Smooth muscle cell (in vitro differentiated cells): ENCODE results near the gene KIF18A. TPM values are rescaled to one million over a fixed set of nuclear protein-coding genes. Genes with fewer than 3 reads are reported as not detected.
A peak's percentile ranks its signal among the peaks of the same experiment; 100 is the strongest.

Experiments
- DNase-seq: peaks from one replicate; lab custom pipeline; 2025; ENCODE audit not compliant: unreplicated experiment; lab: John Stamatoyannopoulos, UW
- H2AFZ ChIP-seq: fragments of 200-600 bp; sonication (generic); 2 replicates; pipeline ENCODE4 v1.6.0; 2016; ENCODE audit warnings: antibody characterized with exemption, low read depth, mild to moderate bottlenecking
- H3F3A ChIP-seq: fragments of 200-600 bp; sonication (generic); 2 replicates; pipeline ENCODE4 v1.6.0; 2017; ENCODE audit warnings: antibody characterized with exemption, low read depth
- H3K27ac ChIP-seq: fragments of 200-600 bp; sonication (generic); 2 replicates; pipeline ENCODE4 v1.5.1; 2016; ENCODE audit warnings: low read depth, mild to moderate bottlenecking
- H3K27me3 ChIP-seq: fragments of 200-600 bp; sonication (generic); 2 replicates; pipeline ENCODE4 v1.6.1; 2016; ENCODE audit warnings: low read depth, mild to moderate bottlenecking
- H3K36me3 ChIP-seq: fragments of 200-600 bp; sonication (generic); 2 replicates; pipeline ENCODE4 v1.5.1; 2016; ENCODE audit warnings: low read depth
- H3K4me1 ChIP-seq: fragments of 200-600 bp; sonication (generic); 2 replicates; pipeline ENCODE4 v1.5.1; 2016; ENCODE audit warnings: low read depth
- H3K4me2 ChIP-seq: fragments of 200-600 bp; sonication (generic); 2 replicates; pipeline ENCODE4 v1.6.0; 2016; ENCODE audit warnings: mild to moderate bottlenecking
- H3K4me3 ChIP-seq: fragments of 200-600 bp; sonication (generic); 2 replicates; pipeline ENCODE4 v1.5.1; 2016; ENCODE audit warnings: mild to moderate bottlenecking
- H3K79me2 ChIP-seq: fragments of 200-600 bp; sonication (generic); 2 replicates; pipeline ENCODE4 v1.6.0; 2016; ENCODE audit warnings: low read depth, mild to moderate bottlenecking
- H3K9ac ChIP-seq: fragments of 200-600 bp; sonication (generic); 2 replicates; pipeline ENCODE4 v1.6.0; 2016; ENCODE audit warnings: low read depth
- H3K9me3 ChIP-seq: fragments of 200-600 bp; sonication (generic); replicated peaks from 2 replicates; pipeline ENCODE4 v1.5.1; 2016; ENCODE audit warnings: low read depth
- H4K20me1 ChIP-seq: fragments of 200-600 bp; sonication (generic); 2 replicates; pipeline ENCODE4 v1.6.0; 2016; ENCODE audit warnings: low read depth
- WGBS: methylation state at CpG from one replicate; pipeline ENCODE4 v1.1.7; 2016; ENCODE audit warnings: low lambda C conversion rate; 5-methylcytosine and 5-hydroxymethylcytosine counted together
- polyA plus RNA-seq: library from polyadenylated mRNA; unstranded; fragments of >200 nt; fragmentation: Nextera tagmentation; extraction: Ambion mirVana; gene quantifications from 2 replicates; pipeline ENCODE4 v1.2.1, GENCODE V29; 2016
- total RNA-seq: library from RNA; depleted of rRNA; stranded (reverse); fragments of >200 nt; gene quantifications from 2 replicates; pipeline ENCODE4 v1.2.3, GENCODE V29; 2014
- TF ChIP-seq, protein P1 (sequence below): fragments of 200-600 bp; sonication (generic); IDR thresholded peaks from 2 replicates; pipeline ENCODE4 v1.5.1; 2017; ENCODE audit warnings: borderline replicate concordance, mild to moderate bottlenecking, antibody characterized with exemption; ENCODE audit not compliant: insufficient read depth, poor library complexity, severe bottlenecking

Gene KIF18A
- total and polyA plus RNA-seq, 2 experiments from 2014 or later, result 2.2 to 6.7 TPM

DNA sequence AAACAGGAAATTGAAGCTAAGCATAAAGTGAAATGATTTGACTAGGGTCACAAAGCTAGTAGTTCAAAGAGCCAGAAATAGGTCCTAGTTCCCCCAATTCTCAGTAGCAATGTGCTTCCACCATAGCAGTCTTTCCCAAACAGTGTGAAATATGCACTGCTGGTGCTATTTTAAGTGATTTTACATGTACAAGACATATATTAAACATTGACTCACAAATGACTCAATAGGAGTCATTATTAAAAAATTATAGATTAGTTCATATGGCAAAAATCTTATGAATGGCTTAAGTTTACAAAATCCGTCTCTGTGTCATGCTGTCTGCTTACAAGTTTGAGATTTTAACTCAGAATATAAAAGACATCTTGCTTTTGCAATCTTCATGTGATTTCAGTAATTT lies 21.4 kb downstream of the KIF18A start:
- no peak overlapping the region for H2AFZ ChIP-seq
- TF ChIP-seq, protein P1, sequence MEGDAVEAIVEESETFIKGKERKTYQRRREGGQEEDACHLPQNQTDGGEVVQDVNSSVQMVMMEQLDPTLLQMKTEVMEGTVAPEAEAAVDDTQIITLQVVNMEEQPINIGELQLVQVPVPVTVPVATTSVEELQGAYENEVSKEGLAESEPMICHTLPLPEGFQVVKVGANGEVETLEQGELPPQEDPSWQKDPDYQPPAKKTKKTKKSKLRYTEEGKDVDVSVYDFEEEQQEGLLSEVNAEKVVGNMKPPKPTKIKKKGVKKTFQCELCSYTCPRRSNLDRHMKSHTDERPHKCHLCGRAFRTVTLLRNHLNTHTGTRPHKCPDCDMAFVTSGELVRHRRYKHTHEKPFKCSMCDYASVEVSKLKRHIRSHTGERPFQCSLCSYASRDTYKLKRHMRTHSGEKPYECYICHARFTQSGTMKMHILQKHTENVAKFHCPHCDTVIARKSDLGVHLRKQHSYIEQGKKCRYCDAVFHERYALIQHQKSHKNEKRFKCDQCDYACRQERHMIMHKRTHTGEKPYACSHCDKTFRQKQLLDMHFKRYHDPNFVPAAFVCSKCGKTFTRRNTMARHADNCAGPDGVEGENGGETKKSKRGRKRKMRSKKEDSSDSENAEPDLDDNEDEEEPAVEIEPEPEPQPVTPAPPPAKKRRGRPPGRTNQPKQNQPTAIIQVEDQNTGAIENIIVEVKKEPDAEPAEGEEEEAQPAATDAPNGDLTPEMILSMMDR, result no peak
- H4K20me1 ChIP-seq, result no peaks in the 10 kb centered on the region
- H3K4me1 ChIP-seq, result no peaks in the 10 kb centered on the region
- DNase-seq, result no peak
- no peaks in the 10 kb centered on the region for H3K27me3 ChIP-seq
- H3K9ac ChIP-seq, result no peak overlapping the region
- H3K9me3 ChIP-seq, result no peaks in the 10 kb centered on the region
- H3K36me3 ChIP-seq, result no peaks in the 10 kb centered on the region
- H3K27ac ChIP-seq, result peak overlapping the region; percentile 30
- no peaks in the 10 kb centered on the region for H3F3A ChIP-seq
- H3K79me2 ChIP-seq, result no peaks in the 10 kb centered on the region
- H3K4me2 ChIP-seq, result no peak overlapping the region
- WGBS, result 85% methylated on average over 1 of the region's 1 CpG
- H3K4me3 ChIP-seq, result no peak overlapping the region

DNA sequence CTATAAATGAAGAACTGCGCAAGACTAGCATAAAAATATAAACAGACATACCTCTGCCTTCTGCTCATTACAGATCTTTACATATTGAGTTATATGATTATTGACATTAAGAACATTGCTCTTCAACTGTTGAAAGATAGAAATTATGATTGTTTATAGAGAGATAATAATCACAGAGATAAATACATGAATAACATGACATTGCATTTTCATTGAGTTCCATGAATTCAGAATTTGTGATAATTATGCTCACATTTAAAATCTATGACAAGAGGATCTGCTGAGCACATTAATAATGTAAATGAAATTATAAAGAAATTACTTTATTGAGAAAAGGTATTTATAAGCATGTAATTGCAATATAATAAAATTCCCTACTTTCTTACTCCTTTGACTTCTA lies 24.8 kb downstream of the KIF18A start:
- Histone ChIP-seq H3K4me3 (no peak overlapping the region), H3K27ac (no peak overlapping the region), H3K4me2 (no peak overlapping the region), H4K20me1 (no peaks in the 10 kb centered on the region), H3K27me3 (no peaks in the 10 kb centered on the region), H3K9ac (no peak overlapping the region), H3F3A (no peaks in the 10 kb centered on the region), H3K36me3 (no peaks in the 10 kb centered on the region), H2AFZ (no peak overlapping the region), H3K4me1 (no peaks in the 10 kb centered on the region), H3K9me3 (no peaks in the 10 kb centered on the region), H3K79me2 (no peaks in the 10 kb centered on the region)
- WGBS, result 100% methylated on average over 1 of the region's 1 CpG
- TF ChIP-seq, protein P1, result no peak
- DNase-seq, result no peak

DNA sequence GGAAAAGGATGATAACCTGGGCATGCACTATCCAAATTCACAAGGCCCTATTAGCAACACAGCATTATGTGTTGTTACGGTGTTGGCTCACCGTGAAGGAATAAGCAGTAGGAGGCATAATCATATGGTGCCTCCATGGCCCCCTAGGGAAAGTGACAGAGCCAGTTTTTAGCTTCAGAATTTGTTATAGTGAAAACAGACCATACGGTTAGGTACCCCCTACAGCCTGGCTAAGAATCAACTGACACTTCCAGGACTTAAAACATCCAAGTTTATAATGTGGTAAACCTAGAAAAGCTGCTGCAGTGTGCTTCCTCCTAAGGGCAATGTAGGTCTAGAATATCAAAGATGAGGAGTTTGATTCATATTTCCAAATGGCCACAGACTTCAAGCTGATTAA lies 30.4 kb downstream of the KIF18A start:
- H2AFZ ChIP-seq, result no peak overlapping the region
- no peaks in the 10 kb centered on the region for H3K4me1 ChIP-seq
- TF ChIP-seq, protein P1, result no peak
- H3F3A ChIP-seq, result no peaks in the 10 kb centered on the region
- no peaks in the 10 kb centered on the region for H4K20me1 ChIP-seq
- no peak overlapping the region for H3K9ac ChIP-seq
- 96% methylated on average over 3 of the region's 3 CpGs for WGBS
- H3K4me3 ChIP-seq, result no peak overlapping the region
- H3K27ac ChIP-seq, result no peak overlapping the region
- no peaks in the 10 kb centered on the region for H3K79me2 ChIP-seq
- no peak for DNase-seq
- H3K9me3 ChIP-seq, result no peaks in the 10 kb centered on the region
- no peak overlapping the region for H3K4me2 ChIP-seq
- H3K36me3 ChIP-seq, result no peaks in the 10 kb centered on the region
- H3K27me3 ChIP-seq, result no peaks in the 10 kb centered on the region

DNA sequence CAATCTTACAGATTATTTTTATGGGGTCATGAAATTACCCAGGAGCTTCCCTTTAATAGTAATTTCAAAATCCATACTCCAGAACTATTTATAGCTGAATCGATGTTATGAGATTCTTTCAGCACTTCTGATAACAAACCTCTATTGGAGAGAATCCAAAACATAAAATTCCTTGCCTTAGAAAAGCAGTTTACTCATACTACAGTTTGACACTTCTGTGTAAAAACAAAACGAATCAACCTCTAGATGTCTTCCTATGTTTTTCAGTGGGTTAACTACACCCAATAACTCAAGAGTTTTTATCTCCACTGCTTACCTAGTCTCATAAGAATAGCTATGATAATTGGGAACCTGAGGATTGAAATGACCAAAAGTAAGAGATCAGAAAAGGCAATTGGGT lies 35.6 kb downstream of the KIF18A start:
- Histone ChIP-seq H3K4me1 (no peaks in the 10 kb centered on the region), H3K9me3 (no peaks in the 10 kb centered on the region), H3K4me2 (no peak overlapping the region), H3K79me2 (no peaks in the 10 kb centered on the region), H3K27ac (no peak overlapping the region), H3K9ac (no peak overlapping the region), H3F3A (no peaks in the 10 kb centered on the region), H3K36me3 (no peaks in the 10 kb centered on the region), H2AFZ (no peak overlapping the region), H4K20me1 (no peaks in the 10 kb centered on the region), H3K4me3 (no peak overlapping the region), H3K27me3 (no peaks in the 10 kb centered on the region)
- DNase-seq, result no peak
- TF ChIP-seq, protein P1, result no peak
- WGBS, result 60% methylated on average over 2 of the region's 2 CpGs
